Bronchial epithelial cell (primary cell): ENCODE results near the gene SECTM1. TPM values are rescaled to one million over a fixed set of nuclear protein-coding genes. Genes with fewer than 3 reads are reported as not detected.
A peak's percentile ranks its signal among the peaks of the same experiment; 100 is the strongest.

Source experiments
- DNase-seq: peaks from one replicate; pipeline ENCODE4 v3.0.0-alpha.2; 2010; ENCODE audit warnings: low read depth
- FAIRE-seq: peaks from 2 replicates; lab custom pipeline; 2011; peaks lifted over from hg19 to GRCh38; lab: Jason Lieb, UNC
- H3K27me3 ChIP-seq: 2 replicates; pipeline ENCODE4 v1.5.1; 2011; ENCODE audit warnings: low read length; ENCODE audit not compliant: control insufficient read depth, insufficient read depth
- H3K36me3 ChIP-seq: 2 replicates; pipeline ENCODE4 v1.5.1; 2011; ENCODE audit warnings: low read length; ENCODE audit not compliant: control insufficient read depth, insufficient read depth
- H3K4me3 ChIP-seq: 2 replicates; pipeline ENCODE4 v1.5.1; 2011; ENCODE audit warnings: mild to moderate bottlenecking, low read depth, low read length, control low read depth
- total RNA-seq: library from RNA; depleted of rRNA; stranded (reverse); fragments of >200 nt; gene quantifications from 2 replicates; pipeline ENCODE4 v1.2.1, GENCODE V29; 2014
- TF ChIP-seq, protein P1 (sequence below): IDR thresholded peaks from 2 replicates; pipeline ENCODE4 v1.5.1; 2011; ENCODE audit warnings: mild to moderate bottlenecking, moderate library complexity, low read length, control low read depth, inconsistent platforms; ENCODE audit not compliant: insufficient read depth, severe bottlenecking

The SECTM1 gene
- total RNA-seq, 1 donor from 2014 or later = 3.7 TPM

DNA sequence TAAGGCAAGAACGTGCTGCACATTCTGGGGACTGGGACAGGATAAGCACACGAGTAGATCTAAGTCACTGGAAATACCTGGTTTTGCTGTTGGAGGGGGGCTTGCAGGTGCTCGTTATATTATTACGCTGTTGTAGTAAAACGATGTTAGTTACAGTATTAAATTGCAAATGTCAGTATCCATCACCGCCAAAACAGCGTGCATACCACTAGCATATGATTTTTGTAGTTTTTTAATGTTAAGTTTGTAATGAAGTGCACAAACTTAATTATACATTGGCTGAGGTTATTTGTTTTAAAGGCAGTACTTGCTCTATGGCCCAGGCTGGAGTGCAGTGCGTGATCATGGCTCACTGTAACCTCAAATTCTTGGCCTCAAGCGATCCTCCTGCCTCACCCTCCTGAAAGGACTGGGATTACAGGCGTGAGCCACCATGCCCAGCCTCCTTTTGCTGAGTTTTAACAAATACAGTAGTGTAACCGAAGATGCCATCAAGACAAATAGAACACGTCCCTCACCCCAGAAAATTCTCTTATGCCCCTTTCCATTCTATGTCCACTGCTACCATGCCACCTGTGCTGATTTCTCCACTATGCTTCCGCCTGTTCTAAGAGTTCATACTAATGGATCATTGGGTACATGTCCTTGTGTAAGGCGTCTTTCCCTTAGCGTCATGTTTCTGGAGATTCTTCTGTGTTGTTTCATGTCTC, 39.3 kb downstream of the SECTM1 start:
- no peaks in the 10 kb centered on the region for H3K36me3 ChIP-seq
- peak overlapping the region; percentile 36 for H3K4me3 ChIP-seq
- TF ChIP-seq, protein P1, sequence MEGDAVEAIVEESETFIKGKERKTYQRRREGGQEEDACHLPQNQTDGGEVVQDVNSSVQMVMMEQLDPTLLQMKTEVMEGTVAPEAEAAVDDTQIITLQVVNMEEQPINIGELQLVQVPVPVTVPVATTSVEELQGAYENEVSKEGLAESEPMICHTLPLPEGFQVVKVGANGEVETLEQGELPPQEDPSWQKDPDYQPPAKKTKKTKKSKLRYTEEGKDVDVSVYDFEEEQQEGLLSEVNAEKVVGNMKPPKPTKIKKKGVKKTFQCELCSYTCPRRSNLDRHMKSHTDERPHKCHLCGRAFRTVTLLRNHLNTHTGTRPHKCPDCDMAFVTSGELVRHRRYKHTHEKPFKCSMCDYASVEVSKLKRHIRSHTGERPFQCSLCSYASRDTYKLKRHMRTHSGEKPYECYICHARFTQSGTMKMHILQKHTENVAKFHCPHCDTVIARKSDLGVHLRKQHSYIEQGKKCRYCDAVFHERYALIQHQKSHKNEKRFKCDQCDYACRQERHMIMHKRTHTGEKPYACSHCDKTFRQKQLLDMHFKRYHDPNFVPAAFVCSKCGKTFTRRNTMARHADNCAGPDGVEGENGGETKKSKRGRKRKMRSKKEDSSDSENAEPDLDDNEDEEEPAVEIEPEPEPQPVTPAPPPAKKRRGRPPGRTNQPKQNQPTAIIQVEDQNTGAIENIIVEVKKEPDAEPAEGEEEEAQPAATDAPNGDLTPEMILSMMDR = no peak
- DNase-seq (peak; percentile 48), FAIRE-seq (no peak)
- H3K27me3 ChIP-seq = no peaks in the 10 kb centered on the region

DNA sequence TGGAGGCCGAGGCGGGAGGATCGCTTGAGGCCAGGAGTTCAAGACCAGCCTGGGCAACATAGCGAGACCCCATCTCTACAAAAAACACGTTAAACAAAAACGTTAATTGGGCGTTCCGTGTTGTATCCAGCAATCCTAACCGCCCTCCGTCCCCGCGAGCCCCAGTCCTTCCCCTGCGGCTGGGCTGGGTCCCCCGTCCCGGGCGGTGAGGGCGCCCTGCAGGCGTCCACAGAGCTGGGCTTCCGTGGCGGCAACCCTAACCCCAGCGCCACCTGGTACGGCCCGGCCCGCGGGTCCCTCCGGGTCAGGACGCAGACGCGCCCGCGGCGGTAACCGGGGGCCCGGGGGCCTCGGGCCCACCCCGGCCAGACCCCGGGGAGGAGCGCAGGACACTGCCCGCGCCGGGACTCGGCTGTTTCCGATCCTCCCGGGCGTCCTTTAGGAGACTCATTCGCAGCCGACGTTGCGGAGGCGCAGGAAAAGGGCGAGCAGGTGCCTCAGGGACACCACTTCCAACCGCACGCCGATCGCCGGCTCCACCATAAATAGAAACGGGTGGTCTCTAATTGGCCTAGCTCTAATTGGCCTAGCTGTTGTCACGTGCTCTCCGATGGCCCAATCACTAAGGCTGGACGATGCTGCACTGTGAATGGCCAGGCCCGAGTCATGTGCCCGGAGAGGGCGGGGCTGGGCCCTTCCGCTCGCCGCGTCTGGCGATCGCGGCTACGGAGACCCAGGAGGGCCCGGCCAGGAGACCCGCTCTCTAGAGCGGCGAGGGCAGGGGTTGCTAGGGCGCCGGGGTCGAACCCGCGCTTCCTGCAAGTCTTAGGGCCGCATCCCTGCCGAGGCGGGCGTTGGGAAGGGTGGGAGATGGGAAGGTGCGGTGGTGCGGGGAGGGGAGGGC, 41.1 kb downstream of the SECTM1 start:
- Histone ChIP-seq H3K4me3 (peak overlapping the region; percentile 64), H3K36me3 (no peaks in the 10 kb centered on the region), H3K27me3 (no peaks in the 10 kb centered on the region)
- DNase-seq (peak; percentile 95), FAIRE-seq (peak; percentile 28)
- TF ChIP-seq, protein P1 = no peak

DNA sequence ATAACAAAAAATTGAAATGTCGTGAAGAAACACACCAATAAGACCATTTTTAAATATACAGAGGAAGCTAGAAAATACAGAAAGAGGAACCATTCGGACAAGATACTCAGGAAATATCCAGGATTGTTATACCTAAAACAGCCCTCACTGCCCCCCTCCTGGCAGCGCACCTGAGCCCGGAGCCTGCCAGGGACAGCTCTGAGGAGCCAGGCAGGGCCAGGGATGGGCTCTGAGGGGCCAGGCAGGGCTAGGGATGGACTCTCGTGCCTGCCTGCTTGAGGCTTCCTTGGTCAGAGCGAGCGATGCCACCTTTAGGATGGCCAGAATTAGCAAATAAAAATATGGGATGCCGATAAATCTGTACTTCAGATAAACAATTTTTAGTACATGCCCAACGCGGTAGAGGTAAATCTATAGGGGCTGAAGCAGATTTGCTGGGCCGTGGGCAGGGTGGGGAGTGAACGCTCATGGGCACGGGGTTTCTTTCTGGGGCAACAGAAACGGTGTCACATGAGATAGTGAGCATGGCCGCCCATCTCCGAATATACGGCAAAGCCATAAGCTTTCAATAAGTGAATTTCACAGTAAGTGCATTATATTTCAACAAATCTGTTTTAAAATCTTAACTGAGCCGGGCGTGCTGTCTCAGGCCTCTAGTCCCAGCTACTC, 41.9 kb downstream of the SECTM1 start:
- DNase-seq (no peak), FAIRE-seq (no peak)
- Histone ChIP-seq H3K27me3 (no peaks in the 10 kb centered on the region), H3K36me3 (no peaks in the 10 kb centered on the region), H3K4me3 (peak overlapping the region; percentile 64)
- TF ChIP-seq, protein P1 = no peak

DNA sequence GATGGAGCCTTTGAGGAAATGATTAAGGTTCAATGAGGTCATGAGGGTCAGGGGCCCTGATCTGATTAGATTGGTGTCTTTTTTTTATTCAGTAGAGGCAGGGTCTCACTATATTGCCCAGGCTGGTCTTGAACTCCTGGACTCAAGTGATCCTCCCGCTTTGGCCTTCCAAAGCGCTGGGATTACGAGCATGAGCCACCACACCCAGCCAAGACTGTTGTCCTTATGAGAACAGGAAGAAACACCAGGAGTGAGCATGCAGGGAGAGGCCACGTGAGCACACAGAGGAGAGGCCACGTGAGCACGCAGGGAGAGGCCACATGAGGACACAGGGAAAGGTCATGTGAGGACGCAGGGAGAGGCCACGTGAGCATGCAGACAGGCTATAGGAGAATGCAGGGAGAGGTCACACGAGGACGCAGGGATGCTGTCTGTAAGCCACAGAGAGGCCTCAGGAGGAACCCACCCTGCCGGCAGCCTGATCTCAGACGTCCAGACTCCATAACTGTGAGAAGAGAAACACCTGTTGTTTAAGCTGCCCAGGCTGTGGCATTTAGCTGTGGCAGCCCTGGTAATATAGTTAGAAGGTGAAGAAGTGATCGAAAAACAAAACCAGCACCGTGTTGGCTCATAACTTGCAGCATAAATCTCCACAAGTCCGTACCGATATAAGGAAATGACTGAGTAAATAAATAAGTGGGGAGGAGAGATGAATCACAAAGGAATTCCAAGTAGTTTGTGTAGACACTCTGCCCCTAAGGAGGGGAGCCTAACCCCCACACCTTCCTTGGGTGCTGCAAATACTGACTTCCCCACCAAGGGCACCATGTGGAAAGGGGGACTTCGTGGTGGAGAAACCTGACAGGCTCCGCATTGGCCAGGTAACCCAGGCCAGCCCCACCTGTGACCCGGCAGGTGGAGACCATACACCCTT, 45.4 kb downstream of the SECTM1 start:
- DNase-seq (peak; percentile 94), FAIRE-seq (peak; percentile 13)
- H3K36me3 ChIP-seq = no peaks in the 10 kb centered on the region
- H3K27me3 ChIP-seq = no peaks in the 10 kb centered on the region
- TF ChIP-seq, protein P1 = no peak
- no peak overlapping the region for H3K4me3 ChIP-seq
